Measurements from ENCODE around the gene IRGQ.

- no peak for TF ChIP-seq EZH2phosphoT487 (IDR thresholded peaks at IDR 0.05; ENCODE audit: insufficient read depth, low read depth)
- TF ChIP-seq EZH2 (IDR thresholded peaks at IDR 0.05; ENCODE audit: insufficient read depth, poor library complexity, severe bottlenecking), result no peak
Observed at GRCh38 chr19:43622070-43622469, 26.1 kb upstream of the IRGQ start.

Data from GM23248 (cell line).